ENCODE measurements around the gene UFSP2.

UFSP2 gene

GRCh38 chr4:185461565-185461964, 35.8 kb upstream of the UFSP2 start:
- no peak for TF ChIP-seq CTCF (IDR thresholded peaks at IDR 0.05; ENCODE audit: low read depth, low read length)
- H3K4me3 ChIP-seq (ENCODE audit: low read depth, low read length) = no peak overlapping the region

GRCh38 chr4:185457136-185457535, 31.4 kb upstream of the UFSP2 start:
- no peak for TF ChIP-seq CTCF (IDR thresholded peaks at IDR 0.05; ENCODE audit: low read depth, low read length)
- H3K4me3 ChIP-seq (ENCODE audit: low read depth, low read length) = no peak overlapping the region

- H3K4me3 ChIP-seq (ENCODE audit: low read depth, low read length) = no peak overlapping the region
- no peak for TF ChIP-seq CTCF (IDR thresholded peaks at IDR 0.05; ENCODE audit: low read depth, low read length)
Observed at GRCh38 chr4:185456131-185456530, 30.4 kb upstream of the UFSP2 start.

GRCh38 chr4:185445209-185445608, 19.4 kb upstream of the UFSP2 start:
- H3K4me3 ChIP-seq (ENCODE audit: low read depth, low read length) = no peak overlapping the region
- no peak for TF ChIP-seq CTCF (IDR thresholded peaks at IDR 0.05; ENCODE audit: low read depth, low read length)

GRCh38 chr4:185441479-185441878, 15.7 kb upstream of the UFSP2 start:
- no peak for TF ChIP-seq CTCF (IDR thresholded peaks at IDR 0.05; ENCODE audit: low read depth, low read length)
- H3K4me3 ChIP-seq (ENCODE audit: low read depth, low read length) = no peak overlapping the region

GRCh38 chr4:185437809-185438208, 12.0 kb upstream of the UFSP2 start:
- TF ChIP-seq CTCF (IDR thresholded peaks at IDR 0.05; ENCODE audit: low read depth, low read length) = no peak
- no peak overlapping the region for H3K4me3 ChIP-seq (ENCODE audit: low read depth, low read length)

- no peak for TF ChIP-seq CTCF (IDR thresholded peaks at IDR 0.05; ENCODE audit: low read depth, low read length)
- no peak overlapping the region for H3K4me3 ChIP-seq (ENCODE audit: low read depth, low read length)
Observed at GRCh38 chr4:185435466-185435865, 9.7 kb upstream of the UFSP2 start.
